T-helper 1 cell treated with Interleukin-12 subunit alpha and Interleukin-12 subunit beta and Interleukin-4 antibody, amounts not matched to agents 30 μg/mL and 1 μg/mL, for 36 hours (primary cell): Measurements from ENCODE around the gene NEK9.

Source experiments
- H3K27ac Mint-ChIP-seq: one replicate; pipeline ENCODE4 v1.8.0; 2021; ENCODE audit warnings: mild to moderate bottlenecking, mixed read lengths
- H3K27me3 Mint-ChIP-seq: one replicate; pipeline ENCODE4 v1.8.0; 2021; ENCODE audit warnings: low read depth, mixed read lengths
- H3K36me3 Mint-ChIP-seq: one replicate; pipeline ENCODE4 v1.8.0; 2021; ENCODE audit warnings: low read depth, mixed read lengths
- H3K4me1 Mint-ChIP-seq: one replicate; pipeline ENCODE4 v1.8.0; 2021; ENCODE audit warnings: low read depth, mixed read lengths
- H3K4me3 Mint-ChIP-seq: one replicate; pipeline ENCODE4 v1.8.0; 2021; ENCODE audit warnings: mild to moderate bottlenecking, moderate library complexity, mixed read lengths
- H3K9me3 Mint-ChIP-seq: one replicate; pipeline ENCODE4 v1.8.0; 2021; ENCODE audit warnings: mixed read lengths

NEK9 gene

DNA sequence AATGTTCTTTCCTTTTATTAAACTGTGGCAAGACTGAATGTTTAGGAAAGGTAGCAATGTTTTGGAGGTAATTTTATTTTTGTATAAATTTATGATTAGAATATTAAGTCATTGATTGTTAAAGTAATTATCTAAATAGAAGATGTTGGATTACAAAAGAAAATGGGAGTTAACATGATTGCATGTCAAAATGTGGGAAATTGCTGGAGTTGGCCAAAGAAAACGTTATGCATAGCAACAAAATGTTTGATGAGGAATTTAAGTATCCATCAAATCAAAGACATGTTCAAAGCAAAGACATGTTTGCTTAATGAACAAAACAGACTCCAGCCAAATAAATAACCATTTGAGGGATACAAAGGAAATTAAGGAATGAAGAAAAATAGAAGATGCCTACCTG, 72.4 kb downstream of the NEK9 start:
- H3K9me3 Mint-ChIP-seq, result no peaks in the 10 kb centered on the region
- H3K27ac Mint-ChIP-seq, result no peak overlapping the region
- peaks cover 34% of the 10 kb centered on the region for H3K36me3 Mint-ChIP-seq
- H3K4me1 Mint-ChIP-seq, result peaks cover 30% of the 10 kb centered on the region
- no peaks in the 10 kb centered on the region for H3K27me3 Mint-ChIP-seq
- no peak overlapping the region for H3K4me3 Mint-ChIP-seq

- no peaks in the 10 kb centered on the region for H3K27me3 Mint-ChIP-seq
- no peak overlapping the region for H3K4me3 Mint-ChIP-seq
- no peak overlapping the region for H3K27ac Mint-ChIP-seq
- no peaks in the 10 kb centered on the region for H3K9me3 Mint-ChIP-seq
- H3K4me1 Mint-ChIP-seq, result peaks cover 31% of the 10 kb centered on the region
- peaks cover 37% of the 10 kb centered on the region for H3K36me3 Mint-ChIP-seq
Observed at GRCh38 chr14:75053396-75054291, 73.2 kb downstream of the NEK9 start.

DNA sequence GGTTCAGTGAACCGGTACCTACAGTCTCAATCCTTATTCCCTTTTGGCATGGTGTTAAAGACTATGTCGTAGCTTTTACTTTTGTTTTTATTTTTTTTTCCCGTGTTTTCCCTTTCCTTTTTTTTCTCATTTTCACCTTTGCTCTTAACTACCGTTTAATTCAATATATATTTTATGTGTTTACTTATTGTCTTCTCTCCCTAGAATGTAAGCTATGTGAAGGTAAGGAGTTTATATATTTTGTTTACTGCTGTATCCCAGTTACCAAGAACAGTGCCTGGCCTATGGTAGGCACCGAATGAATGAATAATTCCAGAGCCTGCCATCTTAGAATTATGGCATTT, 75.3 kb downstream of the NEK9 start:
- peaks cover 42% of the 10 kb centered on the region for H3K4me1 Mint-ChIP-seq
- H3K27ac Mint-ChIP-seq, result peak overlapping the region; percentile 87
- H3K36me3 Mint-ChIP-seq, result peaks cover 41% of the 10 kb centered on the region

DNA sequence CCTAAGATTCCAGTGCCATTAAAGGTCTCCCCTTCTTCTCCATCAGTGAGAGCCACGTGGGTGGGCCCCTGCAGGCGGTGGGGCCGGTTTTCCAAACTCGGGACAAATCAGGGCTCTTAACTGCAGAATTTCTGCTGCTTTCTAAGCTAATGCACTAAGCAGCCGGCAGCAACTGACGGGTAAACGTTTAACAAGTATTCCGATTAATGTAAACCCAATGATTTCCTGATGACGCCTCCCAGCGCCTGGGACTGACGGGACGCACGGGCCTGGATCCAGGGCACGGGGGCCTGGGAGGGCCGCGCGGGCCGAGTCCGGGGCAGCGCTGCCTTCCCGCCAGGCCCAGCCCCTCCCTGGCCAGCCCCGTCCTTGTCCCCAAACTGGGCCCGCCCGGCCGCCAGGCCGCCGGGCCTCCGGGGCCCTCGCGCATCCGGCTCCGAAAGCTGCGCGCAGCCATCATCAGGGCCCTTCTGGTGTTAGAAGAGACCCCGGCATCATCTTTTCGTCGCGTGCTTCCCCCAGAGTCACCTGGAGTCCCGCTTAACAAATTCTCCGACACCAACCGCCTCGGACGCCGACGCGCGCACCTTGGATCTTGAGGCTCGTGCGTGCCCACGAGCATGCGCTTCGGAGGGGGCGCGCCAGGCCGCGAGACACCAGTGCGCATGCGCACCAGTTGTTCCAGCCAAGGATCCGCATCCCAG, 75.8 kb downstream of the NEK9 start, which contains the start of gene MLH3:
Gene MLH3 (minus strand): TSS at position 616 of the 704 bp plus-strand sequence. CDS start 1,812 bp downstream, outside the sequence.
- H3K4me1 Mint-ChIP-seq, result peaks cover 40% of the 10 kb centered on the region
- H3K27ac Mint-ChIP-seq, result peak within 1 kb of the TSS; percentile 87
- H3K36me3 Mint-ChIP-seq, result peaks cover 39% of the 10 kb centered on the region
- peak within 1 kb of the TSS; percentile 89 for H3K4me3 Mint-ChIP-seq
- H3K9me3 Mint-ChIP-seq, result no peaks in the 10 kb centered on the region
- H3K27me3 Mint-ChIP-seq, result no peaks in the 10 kb centered on the region

More for the DNA sequence above, 75.3 kb downstream of the NEK9 start:
- H3K4me3 Mint-ChIP-seq, result peak overlapping the region; percentile 89
- H3K9me3 Mint-ChIP-seq, result no peaks in the 10 kb centered on the region
- H3K27me3 Mint-ChIP-seq, result no peaks in the 10 kb centered on the region

DNA sequence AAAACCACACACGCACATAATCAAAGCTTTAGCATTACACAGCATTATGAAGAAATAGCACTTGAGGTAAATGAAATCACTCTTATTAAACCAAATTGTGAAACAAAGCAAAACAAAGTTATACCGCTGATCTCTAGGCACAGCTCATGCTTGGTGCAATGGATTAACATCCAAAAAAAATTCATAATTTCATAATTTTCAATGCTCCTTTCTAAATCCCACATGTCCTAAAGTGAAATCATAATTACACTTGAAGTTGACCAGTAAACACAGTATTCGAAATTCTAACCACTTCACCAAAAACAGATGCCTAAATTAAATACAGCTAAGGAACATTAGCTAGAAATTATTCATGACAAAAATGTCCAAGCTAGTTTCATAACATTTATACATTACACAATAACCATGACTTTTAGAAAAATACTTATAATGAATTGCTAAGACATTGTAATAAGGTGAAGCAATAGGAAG, 77.1 kb downstream of the NEK9 start:
- H3K27me3 Mint-ChIP-seq, result no peaks in the 10 kb centered on the region
- peak overlapping the region; percentile 47 for H3K27ac Mint-ChIP-seq
- peaks cover 44% of the 10 kb centered on the region for H3K4me1 Mint-ChIP-seq
- peak overlapping the region; percentile 78 for H3K4me3 Mint-ChIP-seq
- H3K9me3 Mint-ChIP-seq, result no peaks in the 10 kb centered on the region
- peaks cover 32% of the 10 kb centered on the region for H3K36me3 Mint-ChIP-seq

DNA sequence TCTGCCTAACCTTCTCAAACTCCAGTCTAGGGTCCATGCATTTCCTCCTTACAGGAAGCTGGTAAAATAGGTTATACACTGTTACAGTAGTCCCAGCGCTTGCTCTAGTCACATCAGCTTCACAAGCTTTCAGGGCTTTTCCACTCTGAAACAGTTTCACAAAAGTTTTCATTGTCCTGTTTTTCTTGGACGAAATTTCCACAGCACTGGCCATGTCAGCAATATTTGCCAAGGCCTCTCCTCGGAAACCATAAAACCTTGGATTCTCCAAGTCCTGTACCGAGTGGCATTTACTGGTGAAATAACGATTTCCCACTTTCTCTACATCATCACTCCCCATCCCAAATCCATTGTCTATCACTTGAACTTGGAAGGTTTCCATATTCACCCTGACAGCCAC, 77.7 kb downstream of the NEK9 start:
- Mint-ChIP-seq H3K9me3 (no peaks in the 10 kb centered on the region), H3K4me1 (peaks cover 46% of the 10 kb centered on the region), H3K36me3 (peaks cover 28% of the 10 kb centered on the region), H3K4me3 (no peak overlapping the region), H3K27ac (no peak overlapping the region), H3K27me3 (no peaks in the 10 kb centered on the region)

DNA sequence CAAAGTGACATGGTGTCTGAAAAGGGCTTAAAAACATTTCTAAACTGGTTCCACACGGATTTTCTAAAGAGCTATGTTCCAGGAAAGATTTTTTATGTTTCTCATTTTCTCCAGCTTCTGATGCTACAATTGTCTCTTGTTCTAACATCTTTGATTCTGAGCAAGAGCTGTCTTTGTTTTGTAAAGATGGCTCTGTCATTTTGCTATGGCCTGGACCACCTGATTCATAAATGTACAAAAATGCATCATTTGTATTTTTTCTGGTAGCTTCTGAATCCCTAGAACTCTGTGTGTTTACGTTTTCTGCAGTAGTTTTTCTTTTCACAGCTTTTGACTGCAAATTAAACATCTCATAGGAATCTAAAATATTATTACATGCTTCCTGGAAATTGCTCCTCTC, 78.7 kb downstream of the NEK9 start:
- no peak overlapping the region for H3K27ac Mint-ChIP-seq
- no peaks in the 10 kb centered on the region for H3K27me3 Mint-ChIP-seq
- peaks cover 26% of the 10 kb centered on the region for H3K36me3 Mint-ChIP-seq
- H3K9me3 Mint-ChIP-seq, result no peaks in the 10 kb centered on the region
- H3K4me3 Mint-ChIP-seq, result no peak overlapping the region
- peaks cover 41% of the 10 kb centered on the region for H3K4me1 Mint-ChIP-seq

DNA sequence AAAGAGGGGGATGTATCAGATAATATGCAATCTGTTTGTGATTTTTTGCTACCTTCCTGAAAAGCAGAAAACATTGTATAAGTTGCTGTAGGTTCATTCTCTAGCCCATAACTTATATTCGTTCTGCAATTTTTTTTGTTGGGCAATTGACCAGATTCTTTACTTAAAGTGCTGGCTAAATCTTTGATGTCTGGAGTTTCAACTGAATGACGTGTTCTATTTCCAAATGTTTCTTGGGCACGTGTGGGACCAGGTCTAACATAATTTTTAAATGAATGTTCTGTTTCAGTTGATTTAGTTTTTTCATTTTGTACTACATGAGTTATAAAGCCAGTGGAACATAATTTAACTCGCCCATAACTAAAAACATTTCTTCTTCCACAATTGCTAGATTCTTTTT, 79.3 kb downstream of the NEK9 start:
- Mint-ChIP-seq H3K27me3 (no peaks in the 10 kb centered on the region), H3K36me3 (peaks cover 23% of the 10 kb centered on the region), H3K9me3 (no peaks in the 10 kb centered on the region), H3K4me1 (peaks cover 39% of the 10 kb centered on the region), H3K4me3 (no peak overlapping the region), H3K27ac (no peak overlapping the region)

GRCh38 chr14:75046899-75047298, 79.9 kb downstream of the NEK9 start:
- Mint-ChIP-seq H3K36me3 (peaks cover 23% of the 10 kb centered on the region), H3K27ac (no peak overlapping the region), H3K4me3 (no peak overlapping the region), H3K27me3 (no peaks in the 10 kb centered on the region), H3K9me3 (no peaks in the 10 kb centered on the region), H3K4me1 (peaks cover 36% of the 10 kb centered on the region)

DNA sequence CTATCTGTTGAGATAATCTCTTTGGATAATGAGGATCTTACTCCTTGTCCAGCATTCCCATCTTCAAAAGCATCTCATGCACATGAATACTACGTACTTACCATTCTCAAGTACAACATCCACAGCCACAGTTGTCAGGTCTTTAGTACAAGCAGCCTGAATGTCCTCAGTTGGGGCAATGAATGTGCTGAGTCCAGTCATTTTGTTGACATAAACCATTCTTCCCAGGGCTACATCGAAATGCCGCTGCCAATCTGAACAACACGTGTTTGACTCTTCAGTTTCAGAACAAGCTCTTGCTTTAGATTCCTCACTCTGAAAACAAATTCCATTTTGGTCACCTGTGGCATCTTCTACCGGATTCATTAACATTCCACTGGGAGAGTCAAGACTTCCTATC, 80.6 kb downstream of the NEK9 start:
- Mint-ChIP-seq H3K9me3 (no peaks in the 10 kb centered on the region), H3K4me3 (no peak overlapping the region), H3K4me1 (peaks cover 32% of the 10 kb centered on the region), H3K36me3 (peaks cover 23% of the 10 kb centered on the region), H3K27ac (no peak overlapping the region), H3K27me3 (no peaks in the 10 kb centered on the region)

DNA sequence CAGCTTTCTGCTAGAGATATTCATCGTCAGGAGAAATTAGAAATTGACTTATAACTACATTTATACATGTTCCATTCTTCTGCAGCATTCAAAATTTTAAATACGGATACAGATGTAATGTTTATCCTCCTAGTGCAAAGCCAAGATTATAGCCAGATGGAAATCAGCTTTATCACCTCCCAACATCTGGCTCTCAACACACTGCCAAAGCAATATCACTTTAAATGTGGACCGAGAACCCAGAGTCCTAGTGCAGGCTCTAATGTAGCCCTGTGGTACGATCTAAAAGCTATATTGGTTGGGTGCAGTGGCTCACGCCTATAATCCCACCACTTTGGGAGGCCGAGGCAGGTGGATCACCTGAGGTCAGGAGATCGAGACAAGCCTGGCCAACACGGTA, 82.1 kb downstream of the NEK9 start:
- no peaks in the 10 kb centered on the region for H3K27me3 Mint-ChIP-seq
- no peaks in the 10 kb centered on the region for H3K9me3 Mint-ChIP-seq
- no peak overlapping the region for H3K27ac Mint-ChIP-seq
- H3K36me3 Mint-ChIP-seq, result peaks cover 23% of the 10 kb centered on the region
- no peak overlapping the region for H3K4me3 Mint-ChIP-seq
- peaks cover 20% of the 10 kb centered on the region for H3K4me1 Mint-ChIP-seq

- H3K4me3 Mint-ChIP-seq, result no peak overlapping the region
- peaks cover 19% of the 10 kb centered on the region for H3K4me1 Mint-ChIP-seq
- H3K27me3 Mint-ChIP-seq, result no peaks in the 10 kb centered on the region
- H3K36me3 Mint-ChIP-seq, result peaks cover 20% of the 10 kb centered on the region
- H3K27ac Mint-ChIP-seq, result no peak overlapping the region
- no peaks in the 10 kb centered on the region for H3K9me3 Mint-ChIP-seq
Observed at GRCh38 chr14:75044322-75044721, 82.5 kb downstream of the NEK9 start.

DNA sequence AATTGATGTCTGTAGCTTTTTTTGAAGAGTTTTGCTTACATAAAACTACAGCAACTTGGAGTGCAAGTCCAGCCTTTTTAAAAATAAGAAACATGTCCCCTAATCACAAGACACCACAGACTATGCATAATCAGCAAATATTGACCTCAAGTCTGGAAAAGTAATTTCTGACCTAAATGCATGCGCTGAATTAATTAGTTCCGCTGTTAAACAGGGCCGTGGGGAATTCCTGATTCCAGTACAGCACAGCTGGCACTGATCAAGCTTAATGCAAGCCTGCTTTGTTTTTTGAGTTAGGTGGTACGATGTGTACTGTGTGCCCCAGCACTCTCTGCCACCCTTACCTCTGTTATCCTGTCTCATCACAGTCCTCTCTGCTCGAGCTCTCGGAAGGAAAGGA, 84.8 kb downstream of the NEK9 start:
- H3K4me3 Mint-ChIP-seq, result no peak overlapping the region
- H3K27ac Mint-ChIP-seq, result no peak overlapping the region
- H3K36me3 Mint-ChIP-seq, result peaks cover 13% of the 10 kb centered on the region
- peaks cover 11% of the 10 kb centered on the region for H3K4me1 Mint-ChIP-seq
- H3K27me3 Mint-ChIP-seq, result no peaks in the 10 kb centered on the region
- no peaks in the 10 kb centered on the region for H3K9me3 Mint-ChIP-seq

- no peaks in the 10 kb centered on the region for H3K27me3 Mint-ChIP-seq
- H3K4me1 Mint-ChIP-seq, result peaks cover 9% of the 10 kb centered on the region
- H3K9me3 Mint-ChIP-seq, result no peaks in the 10 kb centered on the region
- H3K27ac Mint-ChIP-seq, result no peak overlapping the region
- H3K4me3 Mint-ChIP-seq, result no peak overlapping the region
- H3K36me3 Mint-ChIP-seq, result peaks cover 13% of the 10 kb centered on the region
Observed at GRCh38 chr14:75041613-75042012, 85.2 kb downstream of the NEK9 start.

GRCh38 chr14:75040959-75041358, 85.9 kb downstream of the NEK9 start:
- H3K36me3 Mint-ChIP-seq, result peaks cover 15% of the 10 kb centered on the region
- H3K9me3 Mint-ChIP-seq, result no peaks in the 10 kb centered on the region
- no peak overlapping the region for H3K27ac Mint-ChIP-seq
- peaks cover 9% of the 10 kb centered on the region for H3K4me1 Mint-ChIP-seq
- no peak overlapping the region for H3K4me3 Mint-ChIP-seq
- no peaks in the 10 kb centered on the region for H3K27me3 Mint-ChIP-seq
